GM21528 (cell line): Measurements from ENCODE around the gene RAX.

ENCODE experiments used
- ATAC-seq: cut with Tn5 transposase; IDR thresholded peaks from one replicate; pipeline ENCODE4 v1.9.1; 2021; ENCODE audit warnings: mild to moderate bottlenecking, moderate library complexity; ENCODE audit not compliant: unreplicated experiment, low FRiP score

The RAX gene

GRCh38 chr18:59249199-59249774 is 24.0 kb downstream of the RAX start:
- no peak for ATAC-seq

- ATAC-seq = no peak
Measured at GRCh38 chr18:59246796-59247195, 26.5 kb downstream of the RAX start.

GRCh38 chr18:59242906-59243305 is 30.3 kb downstream of the RAX start:
- ATAC-seq = no peak

GRCh38 chr18:59239642-59240041 is 33.6 kb downstream of the RAX start:
- no peak for ATAC-seq

- no peak for ATAC-seq
Measured at GRCh38 chr18:59238385-59238784, 34.9 kb downstream of the RAX start.

GRCh38 chr18:59233017-59233410 is 40.2 kb downstream of the RAX start:
- no peak for ATAC-seq

- ATAC-seq = no peak
Measured at GRCh38 chr18:59232309-59233016, 40.8 kb downstream of the RAX start.

GRCh38 chr18:59231877-59232276 is 41.4 kb downstream of the RAX start:
- ATAC-seq = no peak

- no peak for ATAC-seq
Measured at GRCh38 chr18:59231114-59231513, 42.1 kb downstream of the RAX start.

GRCh38 chr18:59229701-59230443 is 43.4 kb downstream of the RAX start:
- no peak for ATAC-seq

- no peak for ATAC-seq
Measured at GRCh38 chr18:59229191-59229590, 44.1 kb downstream of the RAX start.

GRCh38 chr18:59228351-59228750 is 44.9 kb downstream of the RAX start:
- no peak for ATAC-seq

- no peak for ATAC-seq
Measured at GRCh38 chr18:59222341-59222740, 50.9 kb downstream of the RAX start.

- ATAC-seq = no peak
Measured at GRCh38 chr18:59220784-59221765, 52.2 kb downstream of the RAX start.

GRCh38 chr18:59220164-59220783 is 53.0 kb downstream of the RAX start:
- ATAC-seq = no peak

- no peak for ATAC-seq
Measured at GRCh38 chr18:59219672-59220163, 53.5 kb downstream of the RAX start, which contains the start of gene GRP. GRP (plus strand) TSS chr18:59220158; CDS start chr18:59220266, 108 bp downstream.

- ATAC-seq = no peak
Measured at GRCh38 chr18:59218018-59218417, 55.2 kb downstream of the RAX start.
